HEK293 (cell line): ENCODE measurements around the gene SPATA31C2.

ENCODE experiments used
- CTCF ChIA-PET: fragments of 350-600 bp; formaldehyde crosslinking; extraction: SDS; loops from one replicate; lab custom pipeline; 2021; ENCODE audit warnings: antibody characterized with exemption; lab: Yijun Ruan, JAX
- POLR2A ChIA-PET: fragments of 300-600 bp; formaldehyde crosslinking; extraction: SDS; loops from one replicate; lab custom pipeline; 2020; ENCODE audit warnings: antibody characterized with exemption, inconsistent platforms; lab: Yijun Ruan, JAX
- H3K27ac ChIP-seq: fragments of 200-500 bp; sonication (Bioruptor generic); 2 replicates; pipeline ENCODE4 v1.5.1; 2014; ENCODE audit warnings: low read depth, low read length, control low read depth, inconsistent platforms; ENCODE audit errors: extremely low read depth
- H3K36me3 ChIP-seq, 2 experiments: fragments of 200-500 bp in 1 of 2; sonication (Bioruptor generic) in 1 of 2; 1 replicate in 1 of 2; 2 replicates in 1 of 2; pipeline ENCODE4 v1.5.1; 2014 to 2017; ENCODE audit warnings: inconsistent platforms in 2 of 2, low read length in 2 of 2; ENCODE audit not compliant: control insufficient read depth in 2 of 2, insufficient read depth in 1 of 2
- H3K4me1 ChIP-seq: fragments of 200-500 bp; sonication (Bioruptor generic); 2 replicates; pipeline ENCODE4 v1.5.1; 2014; ENCODE audit warnings: mild to moderate bottlenecking, low read length, inconsistent platforms; ENCODE audit not compliant: control insufficient read depth, insufficient read depth
- H3K4me3 ChIP-seq: 2 replicates; pipeline ENCODE4 v1.5.1; 2011; ENCODE audit warnings: low read depth, mild to moderate bottlenecking, control low read depth, low read length, moderate library complexity
- H3K9me3 ChIP-seq: fragments of 200-500 bp; sonication (Bioruptor generic); 2 replicates; pipeline ENCODE4 v1.5.1; 2014; ENCODE audit warnings: low read depth, low read length, inconsistent platforms; ENCODE audit not compliant: control insufficient read depth, insufficient read depth
- EGR2 ChIP-seq: fragments of 450-650 bp; formaldehyde crosslinking; IDR thresholded peaks from 2 replicates; pipeline ENCODE4 v1.5.1; 2016; ENCODE audit warnings: low read depth, missing biosample characterization, missing genetic modification characterization
- FEZF1 ChIP-seq: fragments of 450-650 bp; formaldehyde crosslinking; IDR thresholded peaks from 2 replicates; pipeline ENCODE4 v1.5.1; 2016; ENCODE audit warnings: missing biosample characterization, missing genetic modification characterization
- KLF7 ChIP-seq: fragments of 450-650 bp; formaldehyde crosslinking; IDR thresholded peaks from 2 replicates; pipeline ENCODE4 v1.5.1; 2016; ENCODE audit warnings: missing biosample characterization, missing genetic modification characterization, borderline replicate concordance
- KLF9 ChIP-seq: fragments of 450-650 bp; formaldehyde crosslinking; IDR thresholded peaks from 2 replicates; pipeline ENCODE4 v1.5.1; 2016; ENCODE audit warnings: missing biosample characterization, missing genetic modification characterization, low read depth
- MYNN ChIP-seq: fragments of 450-650 bp; formaldehyde crosslinking; IDR thresholded peaks from 2 replicates; pipeline ENCODE4 v1.5.1; 2016; ENCODE audit warnings: missing biosample characterization, missing genetic modification characterization, borderline replicate concordance
- ZBTB1 ChIP-seq: fragments of 450-650 bp; formaldehyde crosslinking; IDR thresholded peaks from 2 replicates; pipeline ENCODE4 v1.5.1; 2016; ENCODE audit warnings: missing biosample characterization, missing genetic modification characterization
- ZNF132 ChIP-seq: fragments of 450-650 bp; formaldehyde crosslinking; IDR thresholded peaks from 2 replicates; pipeline ENCODE4 v1.5.1; 2017; ENCODE audit warnings: missing biosample characterization, missing genetic modification characterization, borderline replicate concordance
- ZNF155 ChIP-seq: fragments of 450-650 bp; formaldehyde crosslinking; IDR thresholded peaks from 2 replicates; pipeline ENCODE4 v1.5.1; 2016; ENCODE audit warnings: missing biosample characterization, missing genetic modification characterization
- ZNF2 ChIP-seq: fragments of 450-650 bp; formaldehyde crosslinking; IDR thresholded peaks from 2 replicates; pipeline ENCODE4 v1.5.1; 2016; ENCODE audit warnings: missing biosample characterization, missing genetic modification characterization
- ZNF239 ChIP-seq: fragments of 450-650 bp; formaldehyde crosslinking; IDR thresholded peaks from 2 replicates; pipeline ENCODE4 v1.5.1; 2016; ENCODE audit warnings: missing biosample characterization, missing genetic modification characterization
- ZNF366 ChIP-seq: fragments of 450-650 bp; formaldehyde crosslinking; conservative IDR thresholded peaks from 2 replicates; pipeline ENCODE4 v1.5.1; 2016; ENCODE audit warnings: missing biosample characterization, missing genetic modification characterization
- ZNF560 ChIP-seq: fragments of 450-650 bp; formaldehyde crosslinking; IDR thresholded peaks from 2 replicates; pipeline ENCODE4 v1.5.1; 2017; ENCODE audit warnings: missing biosample characterization, missing genetic modification characterization, borderline replicate concordance
- ZNF610 ChIP-seq: fragments of 450-650 bp; formaldehyde crosslinking; IDR thresholded peaks from 2 replicates; pipeline ENCODE4 v1.5.1; 2016; ENCODE audit warnings: missing biosample characterization, missing genetic modification characterization, borderline replicate concordance
- ZNF621 ChIP-seq: fragments of 450-650 bp; formaldehyde crosslinking; IDR thresholded peaks from 2 replicates; pipeline ENCODE4 v1.5.1; 2017; ENCODE audit warnings: missing biosample characterization, missing genetic modification characterization
- ZNF626 ChIP-seq: fragments of 450-650 bp; sonication (Bioruptor Pico); formaldehyde crosslinking; IDR thresholded peaks from 2 replicates; pipeline ENCODE4 v1.5.1; 2018; ENCODE audit warnings: missing biosample characterization, missing genetic modification characterization, inconsistent platforms
- ZNF768 ChIP-seq: fragments of 450-650 bp; formaldehyde crosslinking; IDR thresholded peaks from 2 replicates; pipeline ENCODE4 v1.5.1; 2018; ENCODE audit warnings: missing biosample characterization, mild to moderate bottlenecking, missing genetic modification characterization
- ZNF791 ChIP-seq: fragments of 450-650 bp; formaldehyde crosslinking; IDR thresholded peaks from 2 replicates; pipeline ENCODE4 v1.5.1; 2016; ENCODE audit warnings: missing biosample characterization, missing genetic modification characterization
- ZNF837 ChIP-seq: fragments of 450-650 bp; formaldehyde crosslinking; IDR thresholded peaks from 2 replicates; pipeline ENCODE4 v1.5.1; 2016; ENCODE audit warnings: missing biosample characterization, missing genetic modification characterization
- ZSCAN23 ChIP-seq: fragments of 450-650 bp; formaldehyde crosslinking; IDR thresholded peaks from 2 replicates; pipeline ENCODE4 v1.5.1; 2016; ENCODE audit warnings: missing biosample characterization, missing genetic modification characterization
- TF ChIP-seq, protein P1 (sequence below): fragments of 450-650 bp; formaldehyde crosslinking; IDR thresholded peaks from 2 replicates; pipeline ENCODE4 v1.5.1; 2016; ENCODE audit warnings: missing biosample characterization, missing genetic modification characterization
- TF ChIP-seq, protein P2 (sequence below): fragments of 450-650 bp; formaldehyde crosslinking; IDR thresholded peaks from 2 replicates; pipeline ENCODE4 v1.5.1; 2016; ENCODE audit warnings: missing biosample characterization, missing genetic modification characterization
- TF ChIP-seq, protein P3 (sequence below): fragments of 450-650 bp; formaldehyde crosslinking; IDR thresholded peaks from 2 replicates; pipeline ENCODE4 v1.5.1; 2016; ENCODE audit warnings: missing biosample characterization, missing genetic modification characterization, low read depth
- TF ChIP-seq, protein P4 (sequence below): fragments of 450-650 bp; IDR thresholded peaks from 2 replicates; pipeline ENCODE4 v1.5.1; 2018; ENCODE audit warnings: missing biosample characterization, mild to moderate bottlenecking, missing genetic modification characterization
- TF ChIP-seq, protein P5 (sequence below): sonication (generic); formaldehyde crosslinking; IDR thresholded peaks from 2 replicates; pipeline ENCODE4 v1.8.1; 2022; ENCODE audit warnings: mild to moderate bottlenecking, moderate library complexity, missing genetic modification reagents
- TF ChIP-seq, protein P6 (sequence below): fragments of 450-650 bp; formaldehyde crosslinking; IDR thresholded peaks from 2 replicates; pipeline ENCODE4 v1.5.1; 2016; ENCODE audit warnings: missing biosample characterization, missing genetic modification characterization, low read depth

SPATA31C2 gene

DNA sequence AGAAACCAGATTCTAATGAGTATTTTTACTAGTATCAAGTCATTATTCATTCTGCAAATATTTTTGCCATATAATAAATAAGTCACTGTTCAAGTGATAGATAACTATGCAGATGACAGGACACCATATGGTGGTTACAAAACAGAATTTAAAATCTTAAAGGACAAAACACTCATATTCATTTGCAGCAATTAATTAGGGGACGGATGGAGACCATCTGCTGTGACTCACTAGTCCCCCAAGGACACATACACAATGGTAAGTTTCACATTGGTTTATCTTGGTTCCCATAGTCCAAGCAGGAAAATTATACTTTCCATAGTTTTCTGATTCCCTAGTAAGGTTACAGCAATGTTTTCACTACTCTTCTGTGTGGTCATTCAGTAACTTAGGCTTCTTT is 28.4 kb upstream of the SPATA31C2 start:
- H3K36me3 ChIP-seq = no peaks in the 10 kb centered on the region
- no peaks in the 10 kb centered on the region for H3K9me3 ChIP-seq
- H3K27ac ChIP-seq = no peak overlapping the region
- no peak overlapping the region for H3K4me3 ChIP-seq
- TF ChIP-seq ZNF768 (tag by site-specific recombination) = no peak
- TF ChIP-seq ZNF791 (tag by site-specific recombination) = no peak
- TF ChIP-seq FEZF1 (tag by site-specific recombination) = no peak
- no peak for TF ChIP-seq KLF7 (tag by site-specific recombination)
- TF ChIP-seq, protein P1, sequence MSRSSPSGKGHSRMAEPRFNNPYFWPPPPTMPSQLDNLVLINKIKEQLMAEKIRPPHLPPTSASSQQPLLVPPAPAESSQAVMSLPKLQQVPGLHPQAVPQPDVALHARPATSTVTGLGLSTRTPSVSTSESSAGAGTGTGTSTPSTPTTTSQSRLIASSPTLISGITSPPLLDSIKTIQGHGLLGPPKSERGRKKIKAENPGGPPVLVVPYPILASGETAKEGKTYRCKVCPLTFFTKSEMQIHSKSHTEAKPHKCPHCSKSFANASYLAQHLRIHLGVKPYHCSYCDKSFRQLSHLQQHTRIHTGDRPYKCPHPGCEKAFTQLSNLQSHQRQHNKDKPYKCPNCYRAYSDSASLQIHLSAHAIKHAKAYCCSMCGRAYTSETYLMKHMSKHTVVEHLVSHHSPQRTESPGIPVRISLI (tag by site-specific recombination) = no peak
- no peak for TF ChIP-seq ZNF837 (tag by site-specific recombination)
- TF ChIP-seq, protein P2, sequence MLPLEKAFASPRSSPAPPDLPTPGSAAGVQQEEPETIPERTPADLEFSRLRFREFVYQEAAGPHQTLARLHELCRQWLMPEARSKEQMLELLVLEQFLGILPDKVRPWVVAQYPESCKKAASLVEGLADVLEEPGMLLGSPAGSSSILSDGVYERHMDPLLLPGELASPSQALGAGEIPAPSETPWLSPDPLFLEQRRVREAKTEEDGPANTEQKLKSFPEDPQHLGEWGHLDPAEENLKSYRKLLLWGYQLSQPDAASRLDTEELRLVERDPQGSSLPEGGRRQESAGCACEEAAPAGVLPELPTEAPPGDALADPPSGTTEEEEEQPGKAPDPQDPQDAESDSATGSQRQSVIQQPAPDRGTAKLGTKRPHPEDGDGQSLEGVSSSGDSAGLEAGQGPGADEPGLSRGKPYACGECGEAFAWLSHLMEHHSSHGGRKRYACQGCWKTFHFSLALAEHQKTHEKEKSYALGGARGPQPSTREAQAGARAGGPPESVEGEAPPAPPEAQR (tag by site-specific recombination) = no peak
- no peak for TF ChIP-seq ZNF2 (tag by site-specific recombination)
- TF ChIP-seq ZNF560 = no peak
- CTCF ChIA-PET = no interaction called here
- POLR2A ChIA-PET = no interaction called here
- no peaks in the 10 kb centered on the region for H3K4me1 ChIP-seq

DNA sequence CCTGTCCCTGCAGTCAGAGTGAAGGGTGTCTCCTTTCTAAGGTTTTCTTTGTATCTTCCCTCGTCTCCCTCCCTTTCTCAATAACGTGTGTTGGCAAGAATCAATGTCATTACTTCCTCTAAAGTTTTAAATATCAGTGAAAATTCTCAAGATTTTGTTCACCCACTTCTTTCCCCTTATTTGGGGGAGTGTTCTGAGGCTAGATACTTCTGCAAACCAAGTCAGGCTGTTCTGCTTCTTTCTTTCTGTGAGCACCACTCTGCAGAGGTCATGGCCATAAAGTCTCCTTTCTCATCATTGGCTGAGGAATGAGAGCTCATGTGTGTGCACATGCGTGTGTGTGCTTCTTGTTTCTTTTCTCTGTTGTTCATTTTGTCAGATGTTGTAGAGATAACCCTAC is 26.6 kb upstream of the SPATA31C2 start:
- no peaks in the 10 kb centered on the region for H3K9me3 ChIP-seq
- POLR2A ChIA-PET = no interaction called here
- no peak overlapping the region for H3K27ac ChIP-seq
- TF ChIP-seq ZSCAN23 (tag by site-specific recombination) (no peak), EGR2 (no peak), ZBTB1 (tag by site-specific recombination) (no peak), ZNF610 (no peak), ZNF155 (tag by site-specific recombination) (no peak), KLF9 (no peak), ZNF791 (tag by site-specific recombination) (no peak), MYNN (tag by site-specific recombination) (no peak), ZNF366 (tag by site-specific recombination) (no peak), ZNF239 (tag by site-specific recombination) (no peak), ZNF626 (tag by site-specific recombination) (no peak), ZNF132 (tag by site-specific recombination) (no peak), ZNF621 (tag by site-specific recombination) (no peak)
- TF ChIP-seq, protein P3, sequence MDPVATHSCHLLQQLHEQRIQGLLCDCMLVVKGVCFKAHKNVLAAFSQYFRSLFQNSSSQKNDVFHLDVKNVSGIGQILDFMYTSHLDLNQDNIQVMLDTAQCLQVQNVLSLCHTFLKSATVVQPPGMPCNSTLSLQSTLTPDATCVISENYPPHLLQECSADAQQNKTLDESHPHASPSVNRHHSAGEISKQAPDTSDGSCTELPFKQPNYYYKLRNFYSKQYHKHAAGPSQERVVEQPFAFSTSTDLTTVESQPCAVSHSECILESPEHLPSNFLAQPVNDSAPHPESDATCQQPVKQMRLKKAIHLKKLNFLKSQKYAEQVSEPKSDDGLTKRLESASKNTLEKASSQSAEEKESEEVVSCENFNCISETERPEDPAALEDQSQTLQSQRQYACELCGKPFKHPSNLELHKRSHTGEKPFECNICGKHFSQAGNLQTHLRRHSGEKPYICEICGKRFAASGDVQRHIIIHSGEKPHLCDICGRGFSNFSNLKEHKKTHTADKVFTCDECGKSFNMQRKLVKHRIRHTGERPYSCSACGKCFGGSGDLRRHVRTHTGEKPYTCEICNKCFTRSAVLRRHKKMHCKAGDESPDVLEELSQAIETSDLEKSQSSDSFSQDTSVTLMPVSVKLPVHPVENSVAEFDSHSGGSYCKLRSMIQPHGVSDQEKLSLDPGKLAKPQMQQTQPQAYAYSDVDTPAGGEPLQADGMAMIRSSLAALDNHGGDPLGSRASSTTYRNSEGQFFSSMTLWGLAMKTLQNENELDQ = no peak
- TF ChIP-seq, protein P4, sequence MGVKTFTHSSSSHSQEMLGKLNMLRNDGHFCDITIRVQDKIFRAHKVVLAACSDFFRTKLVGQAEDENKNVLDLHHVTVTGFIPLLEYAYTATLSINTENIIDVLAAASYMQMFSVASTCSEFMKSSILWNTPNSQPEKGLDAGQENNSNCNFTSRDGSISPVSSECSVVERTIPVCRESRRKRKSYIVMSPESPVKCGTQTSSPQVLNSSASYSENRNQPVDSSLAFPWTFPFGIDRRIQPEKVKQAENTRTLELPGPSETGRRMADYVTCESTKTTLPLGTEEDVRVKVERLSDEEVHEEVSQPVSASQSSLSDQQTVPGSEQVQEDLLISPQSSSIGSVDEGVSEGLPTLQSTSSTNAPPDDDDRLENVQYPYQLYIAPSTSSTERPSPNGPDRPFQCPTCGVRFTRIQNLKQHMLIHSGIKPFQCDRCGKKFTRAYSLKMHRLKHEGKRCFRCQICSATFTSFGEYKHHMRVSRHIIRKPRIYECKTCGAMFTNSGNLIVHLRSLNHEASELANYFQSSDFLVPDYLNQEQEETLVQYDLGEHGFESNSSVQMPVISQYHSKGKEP = no peak
- TF ChIP-seq, protein P5, sequence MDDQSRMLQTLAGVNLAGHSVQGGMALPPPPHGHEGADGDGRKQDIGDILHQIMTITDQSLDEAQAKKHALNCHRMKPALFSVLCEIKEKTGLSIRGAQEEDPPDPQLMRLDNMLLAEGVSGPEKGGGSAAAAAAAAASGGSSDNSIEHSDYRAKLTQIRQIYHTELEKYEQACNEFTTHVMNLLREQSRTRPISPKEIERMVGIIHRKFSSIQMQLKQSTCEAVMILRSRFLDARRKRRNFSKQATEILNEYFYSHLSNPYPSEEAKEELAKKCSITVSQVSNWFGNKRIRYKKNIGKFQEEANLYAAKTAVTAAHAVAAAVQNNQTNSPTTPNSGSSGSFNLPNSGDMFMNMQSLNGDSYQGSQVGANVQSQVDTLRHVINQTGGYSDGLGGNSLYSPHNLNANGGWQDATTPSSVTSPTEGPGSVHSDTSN = no peak
- TF ChIP-seq, protein P6, sequence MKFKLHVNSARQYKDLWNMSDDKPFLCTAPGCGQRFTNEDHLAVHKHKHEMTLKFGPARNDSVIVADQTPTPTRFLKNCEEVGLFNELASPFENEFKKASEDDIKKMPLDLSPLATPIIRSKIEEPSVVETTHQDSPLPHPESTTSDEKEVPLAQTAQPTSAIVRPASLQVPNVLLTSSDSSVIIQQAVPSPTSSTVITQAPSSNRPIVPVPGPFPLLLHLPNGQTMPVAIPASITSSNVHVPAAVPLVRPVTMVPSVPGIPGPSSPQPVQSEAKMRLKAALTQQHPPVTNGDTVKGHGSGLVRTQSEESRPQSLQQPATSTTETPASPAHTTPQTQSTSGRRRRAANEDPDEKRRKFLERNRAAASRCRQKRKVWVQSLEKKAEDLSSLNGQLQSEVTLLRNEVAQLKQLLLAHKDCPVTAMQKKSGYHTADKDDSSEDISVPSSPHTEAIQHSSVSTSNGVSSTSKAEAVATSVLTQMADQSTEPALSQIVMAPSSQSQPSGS = no peak
- no peaks in the 10 kb centered on the region for H3K4me1 ChIP-seq
- no peaks in the 10 kb centered on the region for H3K36me3 ChIP-seq
- CTCF ChIA-PET = no interaction called here
- no peak overlapping the region for H3K4me3 ChIP-seq
